SU-DHL-6 (cell line): ENCODE results near the gene EML6.

ENCODE experiments used
- H2AFZ ChIP-seq: fragments of 200-600 bp; sonication (generic); 2 replicates; pipeline ENCODE4 v1.6.1; 2014; ENCODE audit warnings: low read depth, mild to moderate bottlenecking, moderate library complexity, mixed read lengths, antibody characterized with exemption, low read length; ENCODE audit not compliant: severe bottlenecking
- H3F3A ChIP-seq: fragments of 200-600 bp; shearing (Covaris generic); 2 replicates; pipeline ENCODE4 v1.6.0; 2016; ENCODE audit warnings: antibody characterized with exemption, mild to moderate bottlenecking; ENCODE audit not compliant: insufficient read depth
- H3K27ac ChIP-seq: fragments of 200-600 bp; sonication (generic); 2 replicates; pipeline ENCODE4 v1.5.1; 2016; ENCODE audit warnings: low read depth, mild to moderate bottlenecking, low read length, moderate library complexity, mixed read lengths
- H3K27me3 ChIP-seq: fragments of 200-600 bp; sonication (generic), shearing (Covaris generic); 2 replicates; pipeline ENCODE4 v1.6.0; 2014; ENCODE audit warnings: mild to moderate bottlenecking, low read length
- H3K36me3 ChIP-seq: fragments of 200-600 bp; sonication (generic); 2 replicates; pipeline ENCODE4 v1.6.1; 2014; ENCODE audit warnings: mild to moderate bottlenecking, low read length, mixed read lengths
- H3K4me2 ChIP-seq: fragments of 300-600, 200-600 bp; shearing (Covaris generic), sonication (generic); 2 replicates; pipeline ENCODE4 v1.6.0; 2014; ENCODE audit warnings: low read length, low read depth, mild to moderate bottlenecking; ENCODE audit not compliant: poor library complexity, severe bottlenecking
- H3K4me3 ChIP-seq: fragments of 200-600 bp; sonication (generic); 2 replicates; pipeline ENCODE4 v1.5.1; 2014; ENCODE audit warnings: antibody characterized with exemption, low read length, mild to moderate bottlenecking, mixed read lengths; ENCODE audit not compliant: insufficient read depth, poor library complexity, severe bottlenecking
- H3K79me2 ChIP-seq: fragments of 200-600 bp; sonication (generic); 2 replicates; pipeline ENCODE4 v1.6.1; 2014; ENCODE audit warnings: mild to moderate bottlenecking, low read length, moderate library complexity; ENCODE audit not compliant: insufficient read depth
- H3K9ac ChIP-seq: fragments of 200-600 bp; sonication (generic); 2 replicates; pipeline ENCODE4 v1.7.0; 2014; ENCODE audit warnings: mild to moderate bottlenecking, low read length
- H3K9me2 ChIP-seq: fragments of 200-600 bp; sonication (generic); replicated peaks from 2 replicates; pipeline ENCODE4 v1.6.1; 2014; ENCODE audit warnings: low read length; ENCODE audit not compliant: insufficient read depth
- H3K9me3 ChIP-seq: fragments of 200-600 bp; sonication (generic); 2 replicates; pipeline ENCODE4 v1.6.1; 2014; ENCODE audit warnings: low read length, mixed read lengths; ENCODE audit not compliant: insufficient read depth
- H4K20me1 ChIP-seq: fragments of 200-600 bp; sonication (generic); 2 replicates; pipeline ENCODE4 v1.6.1; 2014; ENCODE audit warnings: low read depth, mild to moderate bottlenecking, antibody characterized with exemption, low read length, moderate library complexity, mixed read lengths
- EZH2phosphoT487 ChIP-seq: fragments of 200-600 bp; sonication (generic), shearing (Covaris generic); conservative IDR thresholded peaks from 2 replicates; pipeline ENCODE4 v1.6.1; 2018; ENCODE audit warnings: mild to moderate bottlenecking, antibody characterized with exemption, low read length, moderate library complexity, mixed read lengths
- TF ChIP-seq, protein P1 (sequence below): fragments of 200-600 bp; sonication (generic); IDR thresholded peaks from one replicate; pipeline ENCODE4 v1.5.1; 2017; ENCODE audit warnings: antibody characterized with exemption, mild to moderate bottlenecking, low read length, moderate library complexity; ENCODE audit not compliant: insufficient read depth, poor library complexity, severe bottlenecking

The EML6 gene

DNA sequence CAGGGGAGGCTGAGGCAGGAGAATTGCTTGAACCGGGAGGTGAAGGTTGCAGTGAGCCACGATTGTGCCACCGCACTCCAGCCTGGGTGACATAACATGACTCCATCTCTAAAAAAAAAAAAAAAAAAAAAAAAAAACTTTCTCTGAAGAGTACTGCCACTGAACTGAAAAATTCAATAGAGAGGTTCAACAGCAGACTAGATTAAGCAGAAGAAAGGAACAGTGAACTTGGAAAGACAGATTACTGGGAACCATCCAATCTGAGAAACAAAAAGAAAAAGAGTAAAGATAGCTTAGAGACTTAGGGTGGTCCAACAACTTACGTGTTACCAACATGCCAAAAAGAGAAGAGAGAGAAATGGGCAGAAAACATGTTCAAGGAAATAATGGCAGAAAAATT is 138.8 kb downstream of the EML6 start:
- no peaks in the 10 kb centered on the region for H3K9me2 ChIP-seq
- H3K4me3 ChIP-seq, result no peak overlapping the region
- H2AFZ ChIP-seq, result no peak overlapping the region
- H3K27me3 ChIP-seq, result no peaks in the 10 kb centered on the region
- TF ChIP-seq, protein P1, sequence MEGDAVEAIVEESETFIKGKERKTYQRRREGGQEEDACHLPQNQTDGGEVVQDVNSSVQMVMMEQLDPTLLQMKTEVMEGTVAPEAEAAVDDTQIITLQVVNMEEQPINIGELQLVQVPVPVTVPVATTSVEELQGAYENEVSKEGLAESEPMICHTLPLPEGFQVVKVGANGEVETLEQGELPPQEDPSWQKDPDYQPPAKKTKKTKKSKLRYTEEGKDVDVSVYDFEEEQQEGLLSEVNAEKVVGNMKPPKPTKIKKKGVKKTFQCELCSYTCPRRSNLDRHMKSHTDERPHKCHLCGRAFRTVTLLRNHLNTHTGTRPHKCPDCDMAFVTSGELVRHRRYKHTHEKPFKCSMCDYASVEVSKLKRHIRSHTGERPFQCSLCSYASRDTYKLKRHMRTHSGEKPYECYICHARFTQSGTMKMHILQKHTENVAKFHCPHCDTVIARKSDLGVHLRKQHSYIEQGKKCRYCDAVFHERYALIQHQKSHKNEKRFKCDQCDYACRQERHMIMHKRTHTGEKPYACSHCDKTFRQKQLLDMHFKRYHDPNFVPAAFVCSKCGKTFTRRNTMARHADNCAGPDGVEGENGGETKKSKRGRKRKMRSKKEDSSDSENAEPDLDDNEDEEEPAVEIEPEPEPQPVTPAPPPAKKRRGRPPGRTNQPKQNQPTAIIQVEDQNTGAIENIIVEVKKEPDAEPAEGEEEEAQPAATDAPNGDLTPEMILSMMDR, result no peak
- TF ChIP-seq EZH2phosphoT487, result no peak
- H4K20me1 ChIP-seq, result no peaks in the 10 kb centered on the region
- H3K9ac ChIP-seq, result no peak overlapping the region
- H3K9me3 ChIP-seq, result no peaks in the 10 kb centered on the region
- no peaks in the 10 kb centered on the region for H3K79me2 ChIP-seq
- H3F3A ChIP-seq, result no peaks in the 10 kb centered on the region
- H3K27ac ChIP-seq, result no peak overlapping the region
- H3K36me3 ChIP-seq, result no peaks in the 10 kb centered on the region
- no peak overlapping the region for H3K4me2 ChIP-seq

DNA sequence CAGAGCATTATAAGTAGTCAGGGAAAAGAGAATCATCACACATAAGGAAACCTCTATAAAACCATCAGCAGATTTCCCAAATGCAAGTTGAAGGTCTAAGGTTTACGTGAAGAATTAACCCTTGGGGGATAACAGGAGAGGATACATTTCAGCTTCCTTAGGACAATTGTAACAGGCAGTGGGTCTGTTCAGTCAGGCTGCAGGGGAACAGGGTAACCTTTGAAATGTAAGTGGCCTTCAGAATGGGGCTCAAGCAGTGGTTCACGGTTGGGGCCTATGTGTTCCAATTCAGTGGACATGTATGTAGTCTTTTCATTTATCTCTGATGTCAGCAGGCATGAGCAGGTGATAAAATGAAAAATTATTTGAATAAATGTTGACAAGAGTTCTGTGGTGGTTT is 139.3 kb downstream of the EML6 start:
- Histone ChIP-seq H4K20me1 (no peaks in the 10 kb centered on the region), H3K79me2 (no peaks in the 10 kb centered on the region), H3K9ac (no peak overlapping the region), H3K9me3 (no peaks in the 10 kb centered on the region), H3K27me3 (no peaks in the 10 kb centered on the region), H3K4me2 (no peak overlapping the region), H3F3A (no peaks in the 10 kb centered on the region), H3K9me2 (no peaks in the 10 kb centered on the region), H2AFZ (no peak overlapping the region), H3K36me3 (no peaks in the 10 kb centered on the region), H3K27ac (no peak overlapping the region), H3K4me3 (no peak overlapping the region)
- TF ChIP-seq EZH2phosphoT487, result no peak
- TF ChIP-seq, protein P1, result no peak

GRCh38 chr2:54863660-54864059 is 140.2 kb downstream of the EML6 start:
- no peak overlapping the region for H3K27ac ChIP-seq
- no peaks in the 10 kb centered on the region for H3K9me2 ChIP-seq
- H4K20me1 ChIP-seq, result no peaks in the 10 kb centered on the region
- H3K9ac ChIP-seq, result no peak overlapping the region
- H3K4me3 ChIP-seq, result no peak overlapping the region
- H3K79me2 ChIP-seq, result no peaks in the 10 kb centered on the region
- no peak for TF ChIP-seq EZH2phosphoT487
- TF ChIP-seq, protein P1, result no peak
- H3K27me3 ChIP-seq, result no peaks in the 10 kb centered on the region
- no peak overlapping the region for H2AFZ ChIP-seq
- no peaks in the 10 kb centered on the region for H3F3A ChIP-seq
- no peak overlapping the region for H3K4me2 ChIP-seq
- H3K9me3 ChIP-seq, result no peaks in the 10 kb centered on the region
- H3K36me3 ChIP-seq, result no peaks in the 10 kb centered on the region

DNA sequence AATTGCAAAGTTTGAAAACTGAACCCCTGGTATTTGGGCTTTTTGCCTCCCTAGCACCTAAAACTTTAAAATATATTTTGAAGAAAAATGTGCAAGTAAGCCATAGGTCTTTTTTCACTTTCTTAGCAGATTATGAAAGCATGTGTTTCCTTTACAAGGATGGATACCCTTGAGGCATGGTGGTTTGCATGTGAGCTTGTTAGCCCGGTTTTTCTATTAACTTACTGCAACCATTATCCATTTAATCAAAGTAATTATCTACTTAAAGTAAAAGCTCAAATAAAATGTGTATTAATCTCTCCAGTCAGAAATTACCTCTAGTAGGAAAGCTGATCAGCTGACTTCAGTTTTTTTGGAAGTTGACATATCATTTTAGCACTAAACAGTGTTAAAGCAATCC is 140.6 kb downstream of the EML6 start:
- Histone ChIP-seq H3K9me2 (no peaks in the 10 kb centered on the region), H3K79me2 (no peaks in the 10 kb centered on the region), H3K27ac (no peak overlapping the region), H3K36me3 (no peaks in the 10 kb centered on the region), H3K4me2 (no peak overlapping the region), H3K9me3 (no peaks in the 10 kb centered on the region), H3F3A (no peaks in the 10 kb centered on the region), H4K20me1 (no peaks in the 10 kb centered on the region), H3K9ac (no peak overlapping the region), H3K4me3 (no peak overlapping the region), H2AFZ (no peak overlapping the region), H3K27me3 (no peaks in the 10 kb centered on the region)
- TF ChIP-seq, protein P1, result no peak
- TF ChIP-seq EZH2phosphoT487, result no peak
